ENCODE measurements around the gene ISOC2. TPM values are rescaled to one million over a fixed set of nuclear protein-coding genes. Genes with fewer than 3 reads are reported as not detected.

Gene ISOC2
- total and polyA plus RNA-seq, 9 of the 15 experiments (the other 6 are each of a cell fraction or from before 2014, with no cell fraction given) = 1.2 to 229 (median 58.3) TPM

GRCh38 chr19:55494172-55494761 lies 32.8 kb upstream of the ISOC2 start (continued):
- TF ChIP-seq ZBTB40 (IDR thresholded peaks at IDR 0.05) = 0 out of 2 replicates have a peak, but pooled peaks have one; percentile 21
- TF ChIP-seq ZBTB40 (CRISPR knock-in tag; IDR thresholded peaks at IDR 0.05) = no peak
- TF ChIP-seq ATF1 (CRISPR knock-in tag; IDR thresholded peaks at IDR 0.05) = no peak
- peak; percentile 77 for TF ChIP-seq ATF1 (tag; IDR thresholded peaks at IDR 0.05)
- TF ChIP-seq MYBL2 (IDR thresholded peaks at IDR 0.05; ENCODE audit: low read depth) = no peak
- no peak for TF ChIP-seq MYBL2 (CRISPR knock-in tag; IDR thresholded peaks at IDR 0.05; ENCODE audit: borderline replicate concordance)
